HEK293T (cell line): Measurements from ENCODE around the gene KCTD11.

Source experiments
- FOXK2 ChIP-seq: fragments of 450-650 bp; IDR thresholded peaks from 2 replicates; pipeline ENCODE4 v1.6.1; 2016; ENCODE audit warnings: mild to moderate bottlenecking
- HDGF ChIP-seq: fragments of 450-650 bp; IDR thresholded peaks from 2 replicates; pipeline ENCODE4 v1.6.1; 2017; ENCODE audit warnings: antibody characterized with exemption, borderline replicate concordance
- TF ChIP-seq, protein P1 (sequence below): fragments of 450-650 bp; IDR thresholded peaks from 2 replicates; pipeline ENCODE4 v1.6.1; 2016

DNA sequence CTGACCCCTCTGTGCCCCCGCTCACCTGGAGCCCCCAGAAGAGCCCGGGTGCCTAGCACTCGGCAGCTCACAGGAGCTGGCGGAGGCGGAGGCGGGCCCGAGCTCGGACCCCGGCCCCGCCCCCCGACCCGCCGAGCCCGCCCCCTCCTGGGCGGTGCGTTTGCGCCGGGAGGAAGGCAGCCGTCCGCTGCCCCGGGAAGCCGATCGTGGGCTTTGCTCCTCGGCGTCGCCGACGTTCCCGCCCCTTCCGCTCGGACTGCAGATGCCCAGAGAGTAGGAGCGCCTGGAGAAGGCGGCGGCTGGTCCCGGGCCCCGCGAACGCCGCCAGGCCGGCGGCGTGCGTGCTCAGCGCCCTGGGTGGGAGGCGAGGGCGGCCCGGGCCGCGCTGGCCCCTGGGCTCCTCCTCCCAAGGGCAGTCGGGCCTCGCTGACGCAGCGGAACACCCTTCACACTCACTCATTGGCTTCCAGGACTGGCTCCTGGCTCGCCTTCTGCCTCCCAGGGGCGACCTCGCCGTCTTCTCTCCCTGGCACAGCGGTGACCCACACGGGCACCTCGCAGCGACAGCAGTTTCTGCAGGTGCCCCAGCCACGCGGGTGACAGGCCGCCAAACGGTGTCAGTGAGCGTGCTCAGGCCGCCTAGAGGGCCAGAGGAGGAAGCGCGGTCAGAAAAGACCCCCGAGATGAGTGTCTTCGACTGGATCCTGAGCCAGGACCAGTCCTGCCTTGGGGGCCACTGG, 42.7 kb downstream of the KCTD11 start, which contains the start of gene PLSCR3:
- TF ChIP-seq HDGF (no peak), FOXK2 (no peak)
- TF ChIP-seq, protein P1, sequence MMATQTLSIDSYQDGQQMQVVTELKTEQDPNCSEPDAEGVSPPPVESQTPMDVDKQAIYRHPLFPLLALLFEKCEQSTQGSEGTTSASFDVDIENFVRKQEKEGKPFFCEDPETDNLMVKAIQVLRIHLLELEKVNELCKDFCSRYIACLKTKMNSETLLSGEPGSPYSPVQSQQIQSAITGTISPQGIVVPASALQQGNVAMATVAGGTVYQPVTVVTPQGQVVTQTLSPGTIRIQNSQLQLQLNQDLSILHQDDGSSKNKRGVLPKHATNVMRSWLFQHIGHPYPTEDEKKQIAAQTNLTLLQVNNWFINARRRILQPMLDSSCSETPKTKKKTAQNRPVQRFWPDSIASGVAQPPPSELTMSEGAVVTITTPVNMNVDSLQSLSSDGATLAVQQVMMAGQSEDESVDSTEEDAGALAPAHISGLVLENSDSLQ: no peak; the same call in 1 of the 2 replicates
